ENCODE results near the gene NAPB. TPM values are rescaled to one million over a fixed set of nuclear protein-coding genes. Genes with fewer than 3 reads are reported as not detected.

Gene NAPB
- total RNA-seq = 13.1 and 15.4 TPM in 2 replicates

GRCh38 chr20:23420943-23421931 is at the start of gene NAPB:
NAPB (minus strand) TSS chr20:23421488; CDS start chr20:23421402, 86 bp downstream.

GRCh38 chr20:23452776-23453175 is 31.5 kb upstream of the NAPB start, which contains the start of gene CST11:
CST11 (minus strand) TSS chr20:23452876; CDS start chr20:23452811, 65 bp downstream.

GRCh38 chr20:23361476-23362391 is 59.6 kb downstream of the NAPB start, which contains the start of gene GZF1:
GZF1 (plus strand) TSS chr20:23362182; CDS start chr20:23364384, 2,202 bp downstream.

GRCh38 chr20:23350196-23350903 is 70.9 kb downstream of the NAPB start, which contains the start of gene NXT1:
NXT1 (plus strand) TSS chr20:23350791; CDS start chr20:23354042, 3,251 bp downstream.

Small RNAs within 50 kb of the gene (small RNA-seq; reads per million reads assigned to genes)
- gene RF00019 (not detected), gene RNA5SP479 (not detected)

Other genes starting within 250 kb of the NAPB start
- gene NXT1, start 70.7 kb downstream of the NAPB start, total RNA-seq = 24.7 and 33.7 TPM in 2 replicates
- gene GZF1, start 59.3 kb downstream of the NAPB start, total RNA-seq = 12.5 and 14.6 TPM in 2 replicates
- gene CSTL1, start 18.2 kb upstream of the NAPB start, total RNA-seq = not detected in 2 replicates
- not detected in 2 replicates for gene CST11, start 31.4 kb upstream of the NAPB start, total RNA-seq
- not detected in 2 replicates for gene CST8, start 69.6 kb upstream of the NAPB start, total RNA-seq
- gene CST9L, start 147.0 kb upstream of the NAPB start, total RNA-seq = not detected in 2 replicates
- gene CST9, start 184.4 kb upstream of the NAPB start, total RNA-seq = not detected in 2 replicates
- gene CST3, start 216.5 kb upstream of the NAPB start, total RNA-seq = 123 and 135 TPM in 2 replicates